ENCODE results near the gene CEP152. TPM values are rescaled to one million over a fixed set of nuclear protein-coding genes. Genes with fewer than 3 reads are reported as not detected.

The CEP152 gene
- total and polyA plus RNA-seq, 2 experiments from 2014 or later = 14.6 to 30.5 TPM

- ATAC-seq = no peak
- no peak for TF ChIP-seq JUNB (IDR thresholded peaks at IDR 0.05; ENCODE audit: unreplicated experiment)
- Histone ChIP-seq H3K27me3 (ENCODE audit: insufficient read depth) (no peaks in the 10 kb centered on the region), H3K9me2 (ENCODE audit: insufficient read depth) (no peaks in the 10 kb centered on the region), H3K4me1 (ENCODE audit: insufficient read depth) (0 out of 2 replicates have a peak, but pooled peaks cover 4% of the 10 kb centered on the region), H3K4me3 (no peak overlapping the region), H3K27ac (ENCODE audit: low read depth) (no peak overlapping the region), H4K20me1 (replicated peaks; ENCODE audit: insufficient read depth) (0 out of 2 replicates have a peak, but pooled peaks cover 5% of the 10 kb centered on the region), H3F3A (replicated peaks; ENCODE audit: low read depth) (no peaks in the 10 kb centered on the region), H3K4me2 (no peak overlapping the region), H3K79me2 (replicated peaks; ENCODE audit: insufficient read depth) (peaks cover 20% of the 10 kb centered on the region), H3K36me3 (ENCODE audit: insufficient read depth) (peaks cover 31% of the 10 kb centered on the region), H2AFZ (no peak overlapping the region)
- Mint-ChIP-seq H3K4me3 (no peak overlapping the region), H3K27ac (no peak overlapping the region), H3K36me3 (ENCODE audit: low read depth) (peaks cover 17% of the 10 kb centered on the region; the same call in 2 of the 3 replicates), H3K4me1 (peaks cover 24% of the 10 kb centered on the region), H3K27me3 (ENCODE audit: insufficient read depth, low read depth, poor library complexity) (no peaks in the 10 kb centered on the region), H3K9me3 (no peaks in the 10 kb centered on the region)
- no peak for DNase-seq (ENCODE audit: low spot score)
These were observed 15.0 kb downstream of the CEP152 start for GRCh38 chr15:48795901-48796300.

GRCh38 chr15:48794697-48795134, 16.2 kb downstream of the CEP152 start:
- Mint-ChIP-seq H3K4me1 (peaks cover 14% of the 10 kb centered on the region), H3K4me3 (no peak overlapping the region), H3K27ac (no peak overlapping the region), H3K36me3 (ENCODE audit: low read depth) (peaks cover 27% of the 10 kb centered on the region; the same call in 2 of the 3 replicates), H3K9me3 (no peaks in the 10 kb centered on the region), H3K27me3 (ENCODE audit: insufficient read depth, low read depth, poor library complexity) (no peaks in the 10 kb centered on the region)
- DNase-seq (ENCODE audit: low spot score) = no peak
- TF ChIP-seq ETS1 (IDR thresholded peaks at IDR 0.05) = no peak
- TF ChIP-seq, protein P1, sequence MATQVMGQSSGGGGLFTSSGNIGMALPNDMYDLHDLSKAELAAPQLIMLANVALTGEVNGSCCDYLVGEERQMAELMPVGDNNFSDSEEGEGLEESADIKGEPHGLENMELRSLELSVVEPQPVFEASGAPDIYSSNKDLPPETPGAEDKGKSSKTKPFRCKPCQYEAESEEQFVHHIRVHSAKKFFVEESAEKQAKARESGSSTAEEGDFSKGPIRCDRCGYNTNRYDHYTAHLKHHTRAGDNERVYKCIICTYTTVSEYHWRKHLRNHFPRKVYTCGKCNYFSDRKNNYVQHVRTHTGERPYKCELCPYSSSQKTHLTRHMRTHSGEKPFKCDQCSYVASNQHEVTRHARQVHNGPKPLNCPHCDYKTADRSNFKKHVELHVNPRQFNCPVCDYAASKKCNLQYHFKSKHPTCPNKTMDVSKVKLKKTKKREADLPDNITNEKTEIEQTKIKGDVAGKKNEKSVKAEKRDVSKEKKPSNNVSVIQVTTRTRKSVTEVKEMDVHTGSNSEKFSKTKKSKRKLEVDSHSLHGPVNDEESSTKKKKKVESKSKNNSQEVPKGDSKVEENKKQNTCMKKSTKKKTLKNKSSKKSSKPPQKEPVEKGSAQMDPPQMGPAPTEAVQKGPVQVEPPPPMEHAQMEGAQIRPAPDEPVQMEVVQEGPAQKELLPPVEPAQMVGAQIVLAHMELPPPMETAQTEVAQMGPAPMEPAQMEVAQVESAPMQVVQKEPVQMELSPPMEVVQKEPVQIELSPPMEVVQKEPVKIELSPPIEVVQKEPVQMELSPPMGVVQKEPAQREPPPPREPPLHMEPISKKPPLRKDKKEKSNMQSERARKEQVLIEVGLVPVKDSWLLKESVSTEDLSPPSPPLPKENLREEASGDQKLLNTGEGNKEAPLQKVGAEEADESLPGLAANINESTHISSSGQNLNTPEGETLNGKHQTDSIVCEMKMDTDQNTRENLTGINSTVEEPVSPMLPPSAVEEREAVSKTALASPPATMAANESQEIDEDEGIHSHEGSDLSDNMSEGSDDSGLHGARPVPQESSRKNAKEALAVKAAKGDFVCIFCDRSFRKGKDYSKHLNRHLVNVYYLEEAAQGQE (IDR thresholded peaks at IDR 0.05; ENCODE audit: unreplicated experiment) = no peak
- TF ChIP-seq POLR2AphosphoS5 (IDR thresholded peaks at IDR 0.05; ENCODE audit: low read depth) = no peak
- no peak for TF ChIP-seq ZNF114 (CRISPR knock-in tag; IDR thresholded peaks at IDR 0.05)
- TF ChIP-seq CTCF (conservative IDR thresholded peaks at IDR 0.05; ENCODE audit: low read depth in 2 of 2) = no peak
- no peak for TF ChIP-seq ZNF331 (CRISPR knock-in tag; IDR thresholded peaks at IDR 0.05; ENCODE audit: low read depth)
- H3K27ac ChIP-seq (ENCODE audit: low read depth) = no peak overlapping the region
- H3K4me2 ChIP-seq = no peak overlapping the region
- ATAC-seq = no peak
- 0 out of 2 replicates have a peak, but pooled peaks cover 4% of the 10 kb centered on the region for H3K4me1 ChIP-seq (ENCODE audit: insufficient read depth)
- H3K9me2 ChIP-seq (ENCODE audit: insufficient read depth) = no peaks in the 10 kb centered on the region
- no peaks in the 10 kb centered on the region for H3K27me3 ChIP-seq (ENCODE audit: insufficient read depth)
- H3F3A ChIP-seq (replicated peaks; ENCODE audit: low read depth) = no peaks in the 10 kb centered on the region
- no peak overlapping the region for H2AFZ ChIP-seq
- H3K79me2 ChIP-seq (replicated peaks; ENCODE audit: insufficient read depth) = peaks cover 10% of the 10 kb centered on the region
- peaks cover 33% of the 10 kb centered on the region for H3K36me3 ChIP-seq (ENCODE audit: insufficient read depth)
- 0 out of 2 replicates have a peak, but pooled peaks cover 3% of the 10 kb centered on the region for H4K20me1 ChIP-seq (replicated peaks; ENCODE audit: insufficient read depth)
- H3K4me3 ChIP-seq = no peak overlapping the region

Measured in GM23338 (cell line).